B cell (primary cell): ENCODE measurements around the gene SLC27A3. TPM values are rescaled to one million over a fixed set of nuclear protein-coding genes. Genes with fewer than 3 reads are reported as not detected.

ENCODE experiments used
- ATAC-seq: fragments of 200-7000 bp; cut with Tn5 transposase; one replicate; pipeline ENCODE4 v1.10.0; 2021; ENCODE audit warnings: low read depth, mild to moderate bottlenecking, moderate number of reproducible peaks, moderate library complexity
- CTCF ChIA-PET: fragments of 350-600 bp; sonication (Branson Sonifier 250); formaldehyde crosslinking; loops from one replicate; lab custom pipeline; 2021; ENCODE audit warnings: antibody characterized with exemption, inconsistent platforms; lab: Charles Lee
- POLR2A ChIA-PET: fragments of 350-600 bp; sonication (Branson Sonifier 250); formaldehyde crosslinking; loops from one replicate; lab custom pipeline; 2021; ENCODE audit warnings: antibody characterized with exemption; lab: Charles Lee
- DNase-seq: peaks from one replicate; pipeline ENCODE4 v3.0.0; 2013
- H2AFZ ChIP-seq: 2 replicates; pipeline ENCODE4 v1.6.1; 2012; ENCODE audit warnings: mild to moderate bottlenecking, low read depth, low read length; ENCODE audit not compliant: insufficient read depth, poor library complexity, severe bottlenecking
- H3K27ac ChIP-seq, 2 donors: 1 replicate in 1 of 2; 2 replicates in 1 of 2; pipeline ENCODE4 v1.5.1; 2012 to 2013; ENCODE audit warnings: low read length in 2 of 2, mild to moderate bottlenecking in 2 of 2, moderate library complexity in 1 of 2
- H3K27me3 ChIP-seq, 4 experiments: fragments of 200-600 bp in 1 of 4; sonication (generic) in 1 of 4; replicated peaks in 1 of 4; 1 replicate in 2 of 4; 2 replicates in 2 of 4; pipeline versions ENCODE4 v1.6.1 to v1.7.0; 2013 to 2016; ENCODE audit warnings: low read length in 3 of 4, mild to moderate bottlenecking in 2 of 4, mixed read lengths in 1 of 4, moderate library complexity in 1 of 4; ENCODE audit not compliant: insufficient read depth in 4 of 4, control insufficient read depth in 3 of 4; ENCODE audit errors: control extremely low read depth in 1 of 4
- H3K36me3 ChIP-seq, 2 experiments: replicated peaks in 1 of 2; 1 replicate in 1 of 2; 2 replicates in 1 of 2; pipeline versions ENCODE4 v1.6.1 to v1.7.1; 2013; ENCODE audit warnings: low read length in 1 of 2; ENCODE audit not compliant: insufficient read depth in 2 of 2, control insufficient read depth in 1 of 2; ENCODE audit errors: control extremely low read depth in 1 of 2, extremely low read depth in 1 of 2
- H3K4me1 ChIP-seq, 2 donors: fragments of 200-600 bp in 1 of 2; sonication (generic) in 1 of 2; 1 replicate in 1 of 2; 2 replicates in 1 of 2; pipeline versions ENCODE4 v1.5.1 to v1.6.1; 2013 to 2017; ENCODE audit warnings: low read length in 2 of 2; ENCODE audit not compliant: control insufficient read depth in 2 of 2, insufficient read depth in 2 of 2
- H3K4me2 ChIP-seq: replicated peaks from 2 replicates; pipeline ENCODE3; 2012; ENCODE audit warnings: mild to moderate bottlenecking, low read depth, low read length; ENCODE audit not compliant: poor library complexity, severe bottlenecking
- H3K4me3 ChIP-seq, 5 experiments: fragments of 200-600 bp in 1 of 5; sonication (generic) in 1 of 5; 1 replicate in 3 of 5; 2 replicates in 2 of 5; pipeline versions ENCODE4 v1.5.1 to v1.7.0; 2011 to 2016; ENCODE audit warnings: low read length in 4 of 5, mild to moderate bottlenecking in 4 of 5, low read depth in 2 of 5, control low read depth in 1 of 5, moderate library complexity in 1 of 5; ENCODE audit not compliant: insufficient read depth in 1 of 5; ENCODE audit errors: control extremely low read depth in 1 of 5, extremely low read depth in 1 of 5
- H3K79me2 ChIP-seq: fragments of 200-600 bp; sonication (generic); one replicate; pipeline ENCODE4 v1.6.0; 2016; ENCODE audit warnings: low read length; ENCODE audit not compliant: control insufficient read depth, insufficient read depth
- H3K9ac ChIP-seq: fragments of 200-600 bp; sonication (generic); 2 replicates; pipeline ENCODE4 v1.6.1; 2017; ENCODE audit warnings: mild to moderate bottlenecking, low read length, moderate library complexity
- H3K9me3 ChIP-seq, 3 donors: one replicate each; pipeline versions ENCODE4 v1.6.1 to v1.7.1; 2013; ENCODE audit warnings: low read length in 2 of 3; ENCODE audit not compliant: control insufficient read depth in 2 of 3, insufficient read depth in 1 of 3; ENCODE audit errors: control extremely low read depth in 1 of 3
- H4K20me1 ChIP-seq: 2 replicates; pipeline ENCODE4 v1.6.0; 2012; ENCODE audit warnings: mild to moderate bottlenecking, low read length; ENCODE audit not compliant: insufficient read depth, control insufficient read depth, poor library complexity, severe bottlenecking
- H3K27ac Mint-ChIP-seq: one replicate; pipeline ENCODE4 v1.8.0; 2021; ENCODE audit warnings: mixed read lengths
- H3K27me3 Mint-ChIP-seq: one replicate; pipeline ENCODE4 v1.8.0; 2021; ENCODE audit warnings: mixed read lengths
- H3K4me1 Mint-ChIP-seq: one replicate; pipeline ENCODE4 v1.8.0; 2021; ENCODE audit warnings: mixed read lengths
- H3K4me3 Mint-ChIP-seq: one replicate; pipeline ENCODE4 v1.8.0; 2021; ENCODE audit warnings: mixed read lengths
- H3K9me3 Mint-ChIP-seq: one replicate; pipeline ENCODE4 v1.8.0; 2022; ENCODE audit warnings: mixed read lengths; ENCODE audit not compliant: insufficient read depth
- CTCF ChIP-seq: fragments of 200-600 bp; IDR thresholded peaks from one replicate; pipeline ENCODE4 v1.8.0; 2022; ENCODE audit warnings: antibody characterized with exemption, mild to moderate bottlenecking
- EZH2 ChIP-seq: IDR thresholded peaks from 2 replicates; pipeline ENCODE4 v1.6.1; 2012; ENCODE audit warnings: borderline replicate concordance, low read depth, mild to moderate bottlenecking, moderate library complexity, low read length; ENCODE audit not compliant: insufficient read depth, poor library complexity, severe bottlenecking
- WGBS: methylation state at CpG from one replicate; pipeline ENCODE4 v1.1.5; 2013; ENCODE audit warnings: missing lambda C conversion rate; ENCODE audit not compliant: insufficient coverage; 5-methylcytosine and 5-hydroxymethylcytosine counted together
- intact Hi-C: fragments of 100-400 bp; cut with micrococcal nuclease; formaldehyde crosslinking; loops from one replicate; pipeline ENCODE4 v1.10.0; 2022
- polyA plus RNA-seq: library from polyadenylated mRNA; depleted of rRNA; stranded (reverse); fragments of >200 nt; gene quantifications from 2 replicates; pipeline ENCODE4 v1.2.3, GENCODE V29; 2012
- total RNA-seq, 2 donors: library from RNA; stranded (reverse); fragments of 120-200 nt in 1 of 2; gene quantifications; 1 replicate in 1 of 2; 2 replicates in 1 of 2; pipeline versions ENCODE4 v1.2.3 to v1.2.4, GENCODE V29; 2013 to 2022

Gene SLC27A3
- total and polyA plus RNA-seq, 2 donors (not counting 1 experiment from before 2014, with no cell fraction given): 15.6 to 19.4 TPM

GRCh38 chr1:153773096-153773921 is 1.9 kb upstream of the SLC27A3 start:
- DNase-seq (peak; percentile 10), ATAC-seq (no peak)
- Histone ChIP-seq H3K4me1 (peaks cover 28 to 42% of the 10 kb centered on the region in 2 donors), H2AFZ (no peak overlapping the region), H3K9ac (no peak overlapping the region), H3K9me3 (no peaks in the 10 kb centered on the region), H3K27ac (no peak overlapping the region), H4K20me1 (peaks cover 9% of the 10 kb centered on the region), H3K4me2 (no peak overlapping the region), H3K27me3 (no peaks in the 10 kb centered on the region), H3K4me3 (no peak overlapping the region), H3K36me3 (peaks cover 0 to 33% of the 10 kb centered on the region in 2 experiments), H3K79me2 (peaks cover 6% of the 10 kb centered on the region)
- Mint-ChIP-seq H3K27ac (peak overlapping the region; percentile 68), H3K4me1 (peaks cover 44% of the 10 kb centered on the region), H3K9me3 (no peaks in the 10 kb centered on the region), H3K4me3 (peak overlapping the region; percentile 91), H3K27me3 (no peaks in the 10 kb centered on the region)
- POLR2A ChIA-PET: interaction anchor here (0.7 to 0.8 kb wide), 2 partner anchors 186 to 217 kb away, joined by 3 read pairs; partner anchors contain the start of gene RPS27
- WGBS: 55% methylated on average over 4 of the region's 12 CpGs
- CTCF ChIA-PET: interaction anchor here (0.6 to 1.3 kb wide), 3 partner anchors 10 to 263 kb away, joined by 3 to 4 read pairs (median 4); no protein-coding TSS in a partner anchor
- TF ChIP-seq CTCF: no peak
- no peak for TF ChIP-seq EZH2
- intact Hi-C loops: no loop called here
